ENCODE results near the gene MICAL2. TPM values are rescaled to one million over a fixed set of nuclear protein-coding genes. Genes with fewer than 3 reads are reported as not detected.
A peak's percentile ranks its signal among the peaks of the same experiment; 100 is the strongest.

The MICAL2 gene
- polyA plus RNA-seq, 2 of the 4 experiments (the other 2 are of a cell fraction), result 39.8 to 42.1 TPM

DNA sequence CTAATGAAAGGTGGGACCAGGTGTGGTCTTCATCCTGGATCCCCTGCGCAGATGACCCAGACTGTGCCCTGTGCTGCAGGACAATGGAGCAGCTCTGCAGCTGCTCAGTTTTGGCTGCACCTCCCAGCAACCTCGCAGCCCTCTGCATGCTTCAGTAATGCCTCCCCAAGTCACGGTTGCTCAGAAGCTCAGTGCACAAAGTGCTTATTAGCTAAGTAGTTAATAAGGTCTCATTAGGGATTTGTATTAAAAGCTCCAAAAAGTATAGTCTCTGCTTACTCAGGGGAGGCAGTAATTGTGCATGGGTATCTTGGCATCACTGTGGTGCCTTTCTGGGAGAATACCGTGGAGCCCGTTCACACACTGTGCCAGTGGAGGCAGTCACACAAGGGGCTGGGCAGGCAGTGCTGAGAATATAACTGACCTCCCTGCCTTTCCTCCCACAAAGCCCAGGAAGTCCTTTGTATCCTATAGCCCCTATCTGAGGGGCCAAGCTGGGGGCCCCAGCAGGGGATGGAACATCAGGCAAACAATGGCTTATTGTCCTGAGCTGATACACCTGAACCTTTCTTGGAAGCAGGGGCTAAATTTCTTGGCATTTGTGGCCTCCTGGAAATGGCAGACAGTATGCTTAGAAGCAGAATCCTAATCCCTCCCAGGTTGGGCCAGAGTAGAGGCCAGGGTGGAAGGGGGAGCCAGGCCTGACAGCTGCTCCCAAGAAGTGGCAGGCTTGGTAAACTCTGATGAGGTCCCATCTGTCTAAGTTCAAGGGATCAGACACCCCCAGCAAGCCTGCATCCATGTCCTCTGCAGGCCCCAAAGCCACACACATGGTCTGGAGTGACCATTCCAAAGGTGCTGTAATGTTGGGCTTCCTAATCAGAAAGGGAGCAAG is 141.5 kb downstream of the MICAL2 start:
- no peak overlapping the region for H3K27ac ChIP-seq
- ChIA-PET CTCF (interaction anchor here (0.6 to 4.6 kb wide), 9 partner anchors 8 to 204 kb away, joined by 3 to 22 read pairs (median 4); no protein-coding TSS in a partner anchor), POLR2A (no interaction called here)
- no peak overlapping the region for H3K4me3 ChIP-seq
- H3K4me1 ChIP-seq, result 0 out of 3 replicates have a peak, but pooled peaks cover 5% of the 10 kb centered on the region
- no peak overlapping the region for H3K4me2 ChIP-seq
- FAIRE-seq, result no peak
- DNase-seq (ENCODE audit: low read depth in 1 of 2, low spot score in 1 of 2), result no peak
- no peaks in the 10 kb centered on the region for H3K9me3 ChIP-seq
- no peak for TF ChIP-seq KDM5A (IDR thresholded peaks at IDR 0.05)
- peak in 1 of 2 experiments; percentile 36; a peak in 2 of 6 replicates for ATAC-seq
- WGBS (ENCODE audit: missing lambda C conversion rate), result 85% methylated on average over 4 of the region's 5 CpGs

DNA sequence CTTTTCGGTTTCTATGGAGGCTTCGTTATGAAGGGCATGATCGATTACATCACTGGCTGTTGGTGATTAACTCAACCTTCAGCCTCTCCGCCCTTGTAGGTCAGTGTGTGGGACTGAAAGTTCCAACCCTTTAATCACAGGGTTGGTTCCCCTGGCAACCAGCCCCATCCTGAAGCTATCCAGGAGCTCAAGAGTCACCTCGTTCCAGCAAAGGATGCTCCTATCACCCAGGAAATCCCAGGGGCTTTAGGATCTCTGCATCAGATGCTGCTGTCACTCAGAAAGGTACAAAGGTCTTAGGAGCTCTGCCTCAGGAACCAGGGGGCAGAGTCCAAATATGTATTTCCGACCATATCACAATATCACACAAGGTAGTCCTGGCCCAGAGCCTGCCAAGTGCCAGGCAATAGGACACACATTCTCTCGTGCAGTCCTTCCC is 143.5 kb downstream of the MICAL2 start:
- no peaks in the 10 kb centered on the region for H3K9me3 ChIP-seq
- peaks cover 9% of the 10 kb centered on the region for H3K4me1 ChIP-seq
- ChIA-PET CTCF (interaction anchor here (0.7 to 4.6 kb wide), 9 partner anchors 8 to 210 kb away, joined by 3 to 22 read pairs (median 3); no protein-coding TSS in a partner anchor), POLR2A (no interaction called here)
- WGBS (ENCODE audit: missing lambda C conversion rate), result 79% methylated on average over 7 of the region's 7 CpGs
- DNase-seq (ENCODE audit: low read depth in 1 of 2, low spot score in 1 of 2), result no peak
- no peak overlapping the region for H3K4me3 ChIP-seq
- TF ChIP-seq, protein P1, sequence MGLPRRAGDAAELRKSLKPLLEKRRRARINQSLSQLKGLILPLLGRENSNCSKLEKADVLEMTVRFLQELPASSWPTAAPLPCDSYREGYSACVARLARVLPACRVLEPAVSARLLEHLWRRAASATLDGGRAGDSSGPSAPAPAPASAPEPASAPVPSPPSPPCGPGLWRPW (IDR thresholded peaks at IDR 0.05), result no peak
- TF ChIP-seq KDM1A (IDR thresholded peaks at IDR 0.05; ENCODE audit: low read depth) (no peak), RCOR1 (IDR thresholded peaks at IDR 0.05; ENCODE audit: low read depth, low read length) (no peak), HEYL (CRISPR knock-in tag; IDR thresholded peaks at IDR 0.05) (no peak), FOSL2 (IDR thresholded peaks at IDR 0.05) (no peak), FOSL2 (CRISPR knock-in tag; IDR thresholded peaks at IDR 0.05) (no peak), MAZ (IDR thresholded peaks at IDR 0.05; ENCODE audit: borderline replicate concordance, low read depth, low read length) (no peak), POLR2AphosphoS2 (conservative IDR thresholded peaks at IDR 0.05; ENCODE audit: low read length) (no peak), POLR2A (IDR thresholded peaks at IDR 0.05; ENCODE audit: low read length) (no peak), JUN (IDR thresholded peaks at IDR 0.05) (no peak), HOXB5 (CRISPR knock-in tag; IDR thresholded peaks at IDR 0.05) (no peak), BHLHE40 (IDR thresholded peaks at IDR 0.05; ENCODE audit: low read depth, low read length) (no peak), HOXB13 (CRISPR knock-in tag; IDR thresholded peaks at IDR 0.05; ENCODE audit: low read depth) (no peak)
- TF ChIP-seq, protein P2, sequence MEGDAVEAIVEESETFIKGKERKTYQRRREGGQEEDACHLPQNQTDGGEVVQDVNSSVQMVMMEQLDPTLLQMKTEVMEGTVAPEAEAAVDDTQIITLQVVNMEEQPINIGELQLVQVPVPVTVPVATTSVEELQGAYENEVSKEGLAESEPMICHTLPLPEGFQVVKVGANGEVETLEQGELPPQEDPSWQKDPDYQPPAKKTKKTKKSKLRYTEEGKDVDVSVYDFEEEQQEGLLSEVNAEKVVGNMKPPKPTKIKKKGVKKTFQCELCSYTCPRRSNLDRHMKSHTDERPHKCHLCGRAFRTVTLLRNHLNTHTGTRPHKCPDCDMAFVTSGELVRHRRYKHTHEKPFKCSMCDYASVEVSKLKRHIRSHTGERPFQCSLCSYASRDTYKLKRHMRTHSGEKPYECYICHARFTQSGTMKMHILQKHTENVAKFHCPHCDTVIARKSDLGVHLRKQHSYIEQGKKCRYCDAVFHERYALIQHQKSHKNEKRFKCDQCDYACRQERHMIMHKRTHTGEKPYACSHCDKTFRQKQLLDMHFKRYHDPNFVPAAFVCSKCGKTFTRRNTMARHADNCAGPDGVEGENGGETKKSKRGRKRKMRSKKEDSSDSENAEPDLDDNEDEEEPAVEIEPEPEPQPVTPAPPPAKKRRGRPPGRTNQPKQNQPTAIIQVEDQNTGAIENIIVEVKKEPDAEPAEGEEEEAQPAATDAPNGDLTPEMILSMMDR (IDR thresholded peaks at IDR 0.05), result no peak
- TF ChIP-seq, protein P3, sequence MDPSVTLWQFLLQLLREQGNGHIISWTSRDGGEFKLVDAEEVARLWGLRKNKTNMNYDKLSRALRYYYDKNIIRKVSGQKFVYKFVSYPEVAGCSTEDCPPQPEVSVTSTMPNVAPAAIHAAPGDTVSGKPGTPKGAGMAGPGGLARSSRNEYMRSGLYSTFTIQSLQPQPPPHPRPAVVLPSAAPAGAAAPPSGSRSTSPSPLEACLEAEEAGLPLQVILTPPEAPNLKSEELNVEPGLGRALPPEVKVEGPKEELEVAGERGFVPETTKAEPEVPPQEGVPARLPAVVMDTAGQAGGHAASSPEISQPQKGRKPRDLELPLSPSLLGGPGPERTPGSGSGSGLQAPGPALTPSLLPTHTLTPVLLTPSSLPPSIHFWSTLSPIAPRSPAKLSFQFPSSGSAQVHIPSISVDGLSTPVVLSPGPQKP (IDR thresholded peaks at IDR 0.05; ENCODE audit: low read depth, low read length), result no peak
- TF ChIP-seq, protein P4, sequence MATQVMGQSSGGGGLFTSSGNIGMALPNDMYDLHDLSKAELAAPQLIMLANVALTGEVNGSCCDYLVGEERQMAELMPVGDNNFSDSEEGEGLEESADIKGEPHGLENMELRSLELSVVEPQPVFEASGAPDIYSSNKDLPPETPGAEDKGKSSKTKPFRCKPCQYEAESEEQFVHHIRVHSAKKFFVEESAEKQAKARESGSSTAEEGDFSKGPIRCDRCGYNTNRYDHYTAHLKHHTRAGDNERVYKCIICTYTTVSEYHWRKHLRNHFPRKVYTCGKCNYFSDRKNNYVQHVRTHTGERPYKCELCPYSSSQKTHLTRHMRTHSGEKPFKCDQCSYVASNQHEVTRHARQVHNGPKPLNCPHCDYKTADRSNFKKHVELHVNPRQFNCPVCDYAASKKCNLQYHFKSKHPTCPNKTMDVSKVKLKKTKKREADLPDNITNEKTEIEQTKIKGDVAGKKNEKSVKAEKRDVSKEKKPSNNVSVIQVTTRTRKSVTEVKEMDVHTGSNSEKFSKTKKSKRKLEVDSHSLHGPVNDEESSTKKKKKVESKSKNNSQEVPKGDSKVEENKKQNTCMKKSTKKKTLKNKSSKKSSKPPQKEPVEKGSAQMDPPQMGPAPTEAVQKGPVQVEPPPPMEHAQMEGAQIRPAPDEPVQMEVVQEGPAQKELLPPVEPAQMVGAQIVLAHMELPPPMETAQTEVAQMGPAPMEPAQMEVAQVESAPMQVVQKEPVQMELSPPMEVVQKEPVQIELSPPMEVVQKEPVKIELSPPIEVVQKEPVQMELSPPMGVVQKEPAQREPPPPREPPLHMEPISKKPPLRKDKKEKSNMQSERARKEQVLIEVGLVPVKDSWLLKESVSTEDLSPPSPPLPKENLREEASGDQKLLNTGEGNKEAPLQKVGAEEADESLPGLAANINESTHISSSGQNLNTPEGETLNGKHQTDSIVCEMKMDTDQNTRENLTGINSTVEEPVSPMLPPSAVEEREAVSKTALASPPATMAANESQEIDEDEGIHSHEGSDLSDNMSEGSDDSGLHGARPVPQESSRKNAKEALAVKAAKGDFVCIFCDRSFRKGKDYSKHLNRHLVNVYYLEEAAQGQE (IDR thresholded peaks at IDR 0.05), result no peak
- TF ChIP-seq, protein P5, sequence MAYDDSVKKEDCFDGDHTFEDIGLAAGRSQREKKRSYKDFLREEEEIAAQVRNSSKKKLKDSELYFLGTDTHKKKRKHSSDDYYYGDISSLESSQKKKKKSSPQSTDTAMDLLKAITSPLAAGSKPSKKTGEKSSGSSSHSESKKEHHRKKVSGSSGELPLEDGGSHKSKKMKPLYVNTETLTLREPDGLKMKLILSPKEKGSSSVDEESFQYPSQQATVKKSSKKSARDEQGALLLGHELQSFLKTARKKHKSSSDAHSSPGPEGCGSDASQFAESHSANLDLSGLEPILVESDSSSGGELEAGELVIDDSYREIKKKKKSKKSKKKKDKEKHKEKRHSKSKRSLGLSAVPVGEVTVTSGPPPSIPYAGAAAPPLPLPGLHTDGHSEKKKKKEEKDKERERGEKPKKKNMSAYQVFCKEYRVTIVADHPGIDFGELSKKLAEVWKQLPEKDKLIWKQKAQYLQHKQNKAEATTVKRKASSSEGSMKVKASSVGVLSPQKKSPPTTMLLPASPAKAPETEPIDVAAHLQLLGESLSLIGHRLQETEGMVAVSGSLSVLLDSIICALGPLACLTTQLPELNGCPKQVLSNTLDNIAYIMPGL (CRISPR knock-in tag; IDR thresholded peaks at IDR 0.05; ENCODE audit: borderline replicate concordance), result no peak
- TF ChIP-seq, protein P6, sequence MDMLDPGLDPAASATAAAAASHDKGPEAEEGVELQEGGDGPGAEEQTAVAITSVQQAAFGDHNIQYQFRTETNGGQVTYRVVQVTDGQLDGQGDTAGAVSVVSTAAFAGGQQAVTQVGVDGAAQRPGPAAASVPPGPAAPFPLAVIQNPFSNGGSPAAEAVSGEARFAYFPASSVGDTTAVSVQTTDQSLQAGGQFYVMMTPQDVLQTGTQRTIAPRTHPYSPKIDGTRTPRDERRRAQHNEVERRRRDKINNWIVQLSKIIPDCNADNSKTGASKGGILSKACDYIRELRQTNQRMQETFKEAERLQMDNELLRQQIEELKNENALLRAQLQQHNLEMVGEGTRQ (IDR thresholded peaks at IDR 0.05), result no peak
- TF ChIP-seq, protein P7, sequence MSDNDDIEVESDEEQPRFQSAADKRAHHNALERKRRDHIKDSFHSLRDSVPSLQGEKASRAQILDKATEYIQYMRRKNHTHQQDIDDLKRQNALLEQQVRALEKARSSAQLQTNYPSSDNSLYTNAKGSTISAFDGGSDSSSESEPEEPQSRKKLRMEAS (IDR thresholded peaks at IDR 0.05), result no peak
- FAIRE-seq, result no peak
- no peak for ATAC-seq
- H3K4me2 ChIP-seq, result no peak overlapping the region
- no peak overlapping the region for H3K27ac ChIP-seq

All from A549 (cell line).